SH-SY5Y (cell line): ENCODE measurements around the gene LECT2.

Source experiments
- GATA2 ChIP-seq: IDR thresholded peaks from 2 replicates; pipeline ENCODE4 v1.6.1; 2011; ENCODE audit warnings: mild to moderate bottlenecking, low read depth, low read length
- GATA3 ChIP-seq: IDR thresholded peaks from 2 replicates; pipeline ENCODE4 v1.6.1; 2011; ENCODE audit warnings: low read depth, mild to moderate bottlenecking, low read length, moderate library complexity

Gene LECT2

DNA sequence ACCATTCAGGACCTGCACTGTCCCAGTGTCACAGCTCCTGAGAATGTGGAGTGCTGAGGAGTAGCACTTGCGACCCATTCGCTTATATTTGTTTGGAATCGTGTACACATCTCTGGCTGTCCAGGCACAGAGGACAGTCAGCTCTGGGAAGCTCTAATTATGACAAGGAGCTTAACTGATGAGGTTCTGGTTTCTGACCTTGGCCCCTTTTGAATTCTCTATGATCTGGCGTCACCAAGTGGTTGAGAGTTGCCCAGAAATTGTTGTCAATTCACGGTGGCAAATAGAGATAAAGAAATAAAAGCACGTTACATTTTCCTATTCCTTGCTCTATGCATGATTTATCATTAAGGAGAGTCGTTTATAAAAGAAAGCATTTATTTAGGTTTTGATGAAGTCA is 34.9 kb upstream of the LECT2 start:
- TF ChIP-seq GATA3 = no peak
- TF ChIP-seq GATA2 = no peak

DNA sequence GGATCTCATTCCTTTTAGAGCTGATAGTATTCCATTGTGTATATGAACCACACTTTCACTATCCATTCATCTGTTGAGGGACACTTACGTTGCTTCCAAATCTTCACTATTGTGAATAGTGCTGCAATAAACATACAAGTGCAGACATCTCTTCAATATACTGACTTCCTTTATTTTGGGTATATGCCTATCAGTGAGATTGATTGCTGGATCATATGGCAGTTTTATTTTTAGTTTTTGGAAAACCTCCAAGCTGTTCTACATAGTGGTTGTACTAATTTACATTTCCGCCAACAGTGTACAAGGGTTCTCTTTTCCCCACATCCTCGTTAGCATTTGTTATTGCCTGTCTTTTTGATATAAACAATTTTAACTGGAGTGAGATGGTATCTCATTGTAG is 33.8 kb upstream of the LECT2 start:
- TF ChIP-seq GATA2 (no peak), GATA3 (no peak)

DNA sequence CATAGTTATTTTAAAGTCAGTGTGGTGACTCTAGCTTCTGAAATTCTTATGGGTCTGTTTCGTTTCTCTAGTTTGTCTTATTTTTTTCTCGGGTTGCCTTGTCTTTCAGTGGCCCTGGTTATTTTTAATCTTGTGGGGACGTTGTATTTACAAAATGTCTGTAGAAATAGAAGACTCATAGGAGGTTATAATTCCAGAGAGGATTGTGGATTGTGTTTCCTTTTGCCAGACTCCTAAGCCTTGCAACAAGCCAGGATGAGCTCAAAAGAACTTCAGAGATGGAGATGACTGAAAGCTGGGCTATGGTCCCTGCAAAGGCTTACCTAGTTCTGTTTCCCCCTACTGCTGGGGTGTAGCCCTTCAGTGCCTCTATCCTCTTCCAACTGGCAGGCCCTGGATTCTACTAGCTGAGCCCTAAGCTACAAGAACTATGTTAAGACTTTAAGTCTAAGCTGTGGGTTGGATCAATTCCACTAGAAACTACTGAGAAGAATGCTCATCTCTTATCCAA is 32.2 kb upstream of the LECT2 start:
- TF ChIP-seq GATA2 (no peak), GATA3 (no peak)

DNA sequence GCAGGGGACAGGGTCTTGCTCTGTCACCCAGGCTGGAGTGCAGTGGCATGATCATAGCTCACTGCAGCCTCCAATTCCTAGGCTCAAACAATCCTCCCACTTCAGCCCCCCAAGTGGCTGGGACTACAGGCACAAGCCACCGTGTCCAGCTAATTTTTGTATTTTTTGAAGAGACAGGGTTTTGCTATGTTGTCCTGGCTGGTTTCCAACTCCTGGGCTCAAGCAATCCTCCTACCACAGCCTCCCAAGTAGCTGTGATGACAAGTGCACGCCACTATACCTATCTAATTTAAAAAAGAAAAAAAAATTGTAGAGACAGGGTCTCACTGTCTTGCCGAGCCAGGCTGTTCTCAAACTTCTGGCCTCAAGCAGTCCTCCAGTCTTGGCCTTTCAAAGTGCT is 31.6 kb upstream of the LECT2 start:
- TF ChIP-seq GATA2 = no peak
- TF ChIP-seq GATA3 = no peak

DNA sequence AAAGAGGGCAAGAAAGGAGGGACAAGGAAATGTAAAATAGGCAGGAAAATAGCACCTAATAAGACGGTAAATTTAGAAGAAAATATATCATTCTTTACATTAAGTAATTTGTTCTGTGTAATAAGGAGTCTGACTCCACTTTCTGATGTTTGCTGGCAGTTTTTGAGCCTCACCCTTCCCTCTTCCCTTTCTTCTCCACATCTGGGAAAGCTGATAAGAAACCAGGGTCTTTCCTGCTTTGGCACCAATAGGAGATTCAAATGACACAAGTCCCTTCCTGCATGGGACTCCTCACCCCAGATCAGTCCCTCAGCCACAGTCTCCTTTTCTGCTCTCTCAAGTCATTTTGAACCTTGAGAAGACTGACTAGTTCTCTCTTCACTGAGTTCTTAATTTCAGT is 31.2 kb upstream of the LECT2 start:
- TF ChIP-seq GATA3 (no peak), GATA2 (no peak)

DNA sequence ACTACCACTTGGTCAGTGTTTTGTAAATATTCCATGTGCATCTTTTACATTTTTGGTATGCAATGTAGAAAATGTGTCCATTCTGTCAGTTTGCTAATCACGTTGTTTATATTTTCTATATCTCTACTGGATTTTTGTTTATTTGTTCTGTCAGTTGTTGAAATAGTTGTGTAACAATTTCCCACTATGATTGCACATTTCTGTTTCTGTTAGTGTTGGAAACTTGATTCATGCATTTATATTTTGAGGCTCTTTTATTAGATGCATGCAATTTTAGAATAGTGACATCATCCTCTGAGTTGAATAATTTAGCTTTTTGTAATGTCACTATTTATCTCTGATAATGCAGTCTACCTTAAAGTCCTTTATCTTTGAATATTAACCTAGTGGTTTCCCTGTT is 25.8 kb upstream of the LECT2 start:
- TF ChIP-seq GATA3 (no peak), GATA2 (no peak)

DNA sequence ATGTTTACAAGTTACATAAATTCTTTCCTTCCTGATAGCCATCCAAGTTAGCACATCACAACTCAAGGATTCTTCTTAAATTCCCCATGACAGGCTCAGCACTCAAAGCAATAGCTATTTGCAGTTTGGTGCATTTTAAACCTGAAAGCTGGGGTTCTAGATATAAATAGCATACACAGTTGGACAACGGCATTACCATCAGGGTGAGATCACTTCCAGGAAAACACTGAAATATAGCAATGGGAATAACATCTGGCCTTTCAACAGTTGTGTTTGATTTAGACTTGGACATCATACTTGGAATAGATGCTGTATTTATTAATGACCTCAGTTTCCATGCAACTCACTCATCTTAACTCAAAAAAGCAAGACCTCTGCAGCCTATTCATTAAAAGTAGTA is 24.7 kb upstream of the LECT2 start:
- TF ChIP-seq GATA2 (no peak), GATA3 (no peak)

DNA sequence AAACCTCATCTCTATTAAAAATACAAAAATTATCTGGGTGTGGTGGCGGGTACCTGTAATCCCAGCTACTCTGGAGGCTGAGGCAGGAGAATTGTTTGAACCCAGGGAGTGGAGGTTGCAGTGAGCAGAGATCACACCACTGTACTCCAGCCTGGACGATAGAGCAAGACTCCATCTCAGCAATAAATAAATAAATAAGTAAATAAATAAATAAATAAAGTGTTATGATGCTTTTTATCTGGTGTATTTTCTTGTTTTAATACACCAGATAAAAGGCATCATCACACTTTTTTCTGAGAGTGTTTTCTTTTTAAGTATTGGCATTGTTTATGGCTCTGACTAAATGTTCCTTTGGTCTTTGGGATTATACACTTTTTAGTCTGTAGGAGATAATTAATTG is 24.2 kb upstream of the LECT2 start:
- TF ChIP-seq GATA2 = no peak
- TF ChIP-seq GATA3 = no peak

DNA sequence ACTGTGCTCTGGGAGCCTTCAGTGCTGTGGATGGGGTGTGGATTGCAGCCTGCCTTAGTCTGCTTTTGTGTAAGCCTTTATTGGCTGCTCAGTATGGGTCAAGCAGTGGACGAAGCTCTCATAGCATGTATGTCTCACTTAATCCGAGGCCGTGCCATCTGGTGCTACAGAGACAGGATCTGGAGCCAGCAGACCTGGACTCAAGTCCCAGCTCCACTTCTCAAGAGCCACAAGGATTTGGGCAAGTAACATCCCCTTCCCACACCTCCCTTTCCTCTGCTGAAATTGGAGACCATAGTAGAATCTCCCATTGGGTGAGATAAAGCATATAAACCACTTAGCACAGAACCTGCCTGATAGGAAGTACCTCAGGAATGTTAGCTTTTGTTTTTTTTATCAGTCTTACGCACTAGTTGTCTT is 23.4 kb upstream of the LECT2 start:
- no peak for TF ChIP-seq GATA3

DNA sequence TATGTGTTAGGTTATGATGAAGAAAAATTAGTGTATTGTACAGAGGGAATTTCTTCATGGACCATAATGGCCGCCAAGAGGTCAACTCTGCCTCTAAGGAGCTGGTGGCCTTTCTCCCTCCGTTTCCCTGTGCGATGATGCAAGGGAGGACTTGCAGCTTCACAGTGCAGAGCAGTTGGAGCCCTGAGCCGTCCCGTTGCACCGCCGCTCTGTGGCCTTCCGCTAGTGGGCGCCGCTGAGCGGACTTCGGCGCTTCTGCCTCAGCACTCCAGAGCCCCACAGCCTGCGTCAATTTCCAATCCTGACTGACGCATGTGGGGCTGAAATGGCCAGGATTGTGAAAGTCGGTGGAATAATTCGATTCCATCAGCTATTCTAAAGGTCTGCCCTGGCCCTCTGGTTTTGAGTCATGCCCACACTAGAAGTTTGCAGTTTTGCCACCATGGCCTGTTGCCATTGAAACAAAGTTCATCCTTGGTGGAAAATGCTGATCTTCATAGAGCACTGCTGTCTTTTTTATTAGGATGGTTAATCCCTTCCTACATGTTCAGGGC is 22.7 kb upstream of the LECT2 start:
- TF ChIP-seq GATA2 (no peak), GATA3 (no peak)

DNA sequence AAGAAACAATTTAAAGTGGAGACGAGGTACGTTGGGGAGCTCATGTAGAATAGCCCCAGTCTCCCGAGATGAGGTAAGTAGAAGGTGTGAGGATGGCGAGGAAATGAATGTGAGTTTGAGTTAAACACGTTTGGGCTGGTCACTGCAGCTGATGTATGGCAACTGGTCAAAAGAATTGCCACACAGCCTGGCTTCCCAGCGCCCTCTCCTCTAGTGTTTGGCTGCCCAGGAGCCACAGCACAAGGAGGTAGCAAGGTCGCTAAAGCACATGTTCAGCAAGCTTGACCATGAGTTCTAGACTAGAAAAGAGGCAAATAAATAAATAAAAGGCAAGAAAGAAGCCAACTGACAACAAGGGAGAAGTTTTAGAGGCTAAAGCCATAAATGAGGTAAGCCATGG is 21.4 kb upstream of the LECT2 start:
- TF ChIP-seq GATA2 = no peak
- no peak for TF ChIP-seq GATA3

DNA sequence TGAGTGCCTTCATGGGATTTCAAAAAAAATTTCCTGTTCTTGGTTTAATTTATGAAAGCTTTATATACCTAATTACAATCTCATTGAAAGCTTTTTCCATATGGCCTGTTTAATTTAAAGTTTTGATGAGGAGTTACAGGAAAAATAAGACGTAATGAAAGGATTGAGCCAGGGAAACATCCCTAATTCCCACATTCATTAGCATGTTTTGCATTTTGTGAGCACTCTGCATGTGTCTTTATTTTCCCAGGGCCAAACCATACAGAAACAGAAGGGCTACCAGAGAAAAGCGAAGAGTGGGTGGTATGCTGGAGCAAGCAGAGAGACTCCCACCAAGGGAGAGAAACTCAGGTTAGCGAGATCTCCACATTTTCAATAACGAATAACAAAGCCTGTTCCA is 20.3 kb upstream of the LECT2 start:
- TF ChIP-seq GATA3 = no peak
- TF ChIP-seq GATA2 = no peak

DNA sequence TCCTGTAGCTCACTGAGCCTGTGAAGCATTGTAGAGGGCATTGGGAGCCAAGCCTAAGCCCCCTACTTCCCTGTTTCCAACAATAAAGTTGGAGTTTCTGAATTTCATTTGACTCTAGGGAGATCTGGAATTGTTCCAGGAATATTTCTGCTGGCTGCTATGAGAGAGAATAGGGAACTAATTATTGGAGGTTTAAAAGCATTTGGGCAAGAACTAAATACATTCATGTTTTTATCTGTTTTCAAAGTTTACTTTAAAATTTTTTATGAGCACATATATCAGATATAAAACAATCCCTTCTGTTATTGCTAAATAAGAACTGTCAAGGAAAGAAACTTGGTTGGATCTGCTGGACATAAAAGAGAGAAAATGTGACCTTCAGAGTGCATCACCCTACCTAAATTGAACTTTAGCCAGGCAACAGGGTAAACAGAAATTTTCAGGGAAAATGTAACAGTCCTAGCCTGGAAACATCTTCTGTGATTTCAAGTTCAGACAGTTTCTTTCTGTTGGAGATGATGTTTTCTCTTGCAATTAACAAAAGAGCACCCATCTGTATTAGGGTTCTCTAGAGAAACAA is 19.3 kb upstream of the LECT2 start:
- no peak for TF ChIP-seq GATA3
- TF ChIP-seq GATA2 = no peak

DNA sequence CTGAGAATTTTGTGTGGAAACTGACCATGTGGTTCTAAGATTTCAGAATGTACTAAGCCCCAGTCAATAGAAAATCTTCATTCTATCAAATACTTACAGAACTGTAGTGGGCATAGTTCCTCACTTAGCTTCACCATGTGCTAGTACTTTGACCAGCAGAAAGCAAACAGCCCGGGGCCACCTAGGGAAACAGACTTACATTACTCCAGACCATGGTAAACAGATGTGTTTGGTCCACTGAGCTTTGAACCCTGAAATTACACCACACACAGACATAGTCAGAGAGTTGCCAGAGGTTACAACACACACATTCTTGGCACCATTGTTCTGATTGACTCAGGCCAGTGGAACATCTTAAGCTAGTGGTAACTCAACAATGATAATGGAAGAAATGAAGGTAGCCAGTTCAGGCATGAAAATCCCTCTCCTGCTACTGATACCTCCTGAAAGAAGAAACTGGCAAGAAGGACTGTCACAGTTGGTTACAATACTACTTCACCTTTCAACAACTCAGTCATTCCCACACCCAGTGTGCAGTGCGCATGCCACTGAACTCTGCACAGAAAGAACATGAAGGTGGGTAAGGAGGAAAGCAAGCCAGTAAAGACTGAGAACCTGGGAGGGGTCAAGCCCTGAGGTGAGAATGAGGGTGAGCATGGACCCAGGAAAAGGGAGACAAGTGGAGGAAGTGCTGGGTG is 18.7 kb upstream of the LECT2 start:
- no peak for TF ChIP-seq GATA3
- TF ChIP-seq GATA2 = no peak

DNA sequence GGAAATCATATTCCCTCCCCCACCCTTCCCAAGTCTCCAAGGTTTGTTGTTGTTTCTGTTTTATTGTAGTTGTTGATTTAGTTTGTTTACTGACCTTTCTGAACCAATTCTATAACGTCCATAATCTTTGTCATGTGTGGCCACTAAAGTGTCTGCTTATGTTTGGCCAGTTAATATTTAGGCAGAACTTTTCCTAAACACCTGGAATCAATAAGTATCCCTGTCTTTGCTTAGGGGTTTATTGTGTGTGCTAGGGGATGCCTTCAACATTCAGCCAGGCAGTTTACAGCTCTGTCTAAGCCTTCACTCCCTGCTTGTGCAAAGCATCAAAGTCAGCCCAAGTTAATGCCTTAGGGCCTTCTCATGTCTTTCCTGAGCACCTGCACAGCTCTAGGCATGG is 16.9 kb upstream of the LECT2 start:
- TF ChIP-seq GATA3 = no peak
- TF ChIP-seq GATA2 = no peak
